ENCODE measurements around the gene TNP2.
"Not testable (repeated sequence)": the region's sequence is repeated elsewhere in the genome, so short reads cannot be mapped to it uniquely, and the experiment has no call there.

TNP2 gene

GRCh38 chr16:11301645-11302501 is 32.7 kb upstream of the TNP2 start:
- no peak overlapping the region; the same call in 1 of the 2 replicates for H3K4me2 ChIP-seq
- no peak overlapping the region for H3K9ac ChIP-seq
- no peaks in the 10 kb centered on the region for H4K20me1 ChIP-seq (ENCODE audit: insufficient read depth)
- H3K4me3 ChIP-seq (IDR thresholded peaks at IDR 0.05; ENCODE audit: insufficient read depth, low read depth, low read length): no peak overlapping the region
- peaks cover 45% of the 10 kb centered on the region for H3K4me1 ChIP-seq (ENCODE audit: low read depth, poor library complexity, severe bottlenecking)
- H3K27me3 ChIP-seq (ENCODE audit: insufficient read depth, low read depth): peaks cover 16% of the 10 kb centered on the region; the same call in 1 of the 2 replicates
- no peak overlapping the region for H2AFZ ChIP-seq (ENCODE audit: low read depth)
- no peak for TF ChIP-seq CTCF (conservative IDR thresholded peaks at IDR 0.05; ENCODE audit: low read depth, low read length)
- no peak overlapping the region for H3K27ac ChIP-seq
- no peaks in the 10 kb centered on the region for H3K79me2 ChIP-seq (ENCODE audit: insufficient read depth, low read depth)
- H3K36me3 ChIP-seq (ENCODE audit: insufficient read depth): no peaks in the 10 kb centered on the region

- no peak overlapping the region for H3K4me3 ChIP-seq (IDR thresholded peaks at IDR 0.05; ENCODE audit: insufficient read depth, low read depth, low read length)
- H3K4me1 ChIP-seq (ENCODE audit: low read depth, poor library complexity, severe bottlenecking): peaks cover 51% of the 10 kb centered on the region
- no peaks in the 10 kb centered on the region for H4K20me1 ChIP-seq (ENCODE audit: insufficient read depth)
- H2AFZ ChIP-seq (ENCODE audit: low read depth): no peak overlapping the region
- no peak for TF ChIP-seq CTCF (conservative IDR thresholded peaks at IDR 0.05; ENCODE audit: low read depth, low read length)
- no peak overlapping the region for H3K9ac ChIP-seq
- H3K36me3 ChIP-seq (ENCODE audit: insufficient read depth): no peaks in the 10 kb centered on the region
- H3K27me3 ChIP-seq (ENCODE audit: insufficient read depth, low read depth): peaks cover 29% of the 10 kb centered on the region
- H3K27ac ChIP-seq: no peak overlapping the region
- no peak overlapping the region for H3K4me2 ChIP-seq
- no peaks in the 10 kb centered on the region for H3K79me2 ChIP-seq (ENCODE audit: insufficient read depth, low read depth)
Measured at GRCh38 chr16:11300560-11300892, 31.4 kb upstream of the TNP2 start.

GRCh38 chr16:11299865-11300559 is 30.9 kb upstream of the TNP2 start:
- Histone ChIP-seq H4K20me1 (ENCODE audit: insufficient read depth) (no peaks in the 10 kb centered on the region), H3K36me3 (ENCODE audit: insufficient read depth) (no peaks in the 10 kb centered on the region), H3K27ac (no peak overlapping the region), H3K9ac (no peak overlapping the region), H3K4me3 (IDR thresholded peaks at IDR 0.05; ENCODE audit: insufficient read depth, low read depth, low read length) (no peak overlapping the region), H2AFZ (ENCODE audit: low read depth) (no peak overlapping the region), H3K4me2 (no peak overlapping the region), H3K79me2 (ENCODE audit: insufficient read depth, low read depth) (no peaks in the 10 kb centered on the region), H3K27me3 (ENCODE audit: insufficient read depth, low read depth) (peaks cover 35% of the 10 kb centered on the region), H3K4me1 (ENCODE audit: low read depth, poor library complexity, severe bottlenecking) (peaks cover 51% of the 10 kb centered on the region)
- TF ChIP-seq CTCF (conservative IDR thresholded peaks at IDR 0.05; ENCODE audit: low read depth, low read length): no peak

- H3K4me2 ChIP-seq; H2AFZ ChIP-seq (ENCODE audit: low read depth); H4K20me1 ChIP-seq (ENCODE audit: insufficient read depth); H3K9ac ChIP-seq; H3K79me2 ChIP-seq (ENCODE audit: insufficient read depth, low read depth); H3K27ac ChIP-seq; H3K36me3 ChIP-seq (ENCODE audit: insufficient read depth); H3K4me3 ChIP-seq (IDR thresholded peaks at IDR 0.05; ENCODE audit: insufficient read depth, low read depth, low read length): not testable (repeated sequence)
- peaks cover 42% of the 10 kb centered on the region for H3K27me3 ChIP-seq (ENCODE audit: insufficient read depth, low read depth)
- peaks cover 51% of the 10 kb centered on the region for H3K4me1 ChIP-seq (ENCODE audit: low read depth, poor library complexity, severe bottlenecking)
Measured at GRCh38 chr16:11298950-11299547, 29.9 kb upstream of the TNP2 start.

Measured in KMS-11 (cell line).